K562 (cell line): ENCODE data around the gene TSSK6. TPM values are rescaled to one million over a fixed set of nuclear protein-coding genes. Genes with fewer than 3 reads are reported as not detected.

Source experiments
- ARNT ChIP-seq, 2 experiments: fragments of 450-650 bp; IDR thresholded peaks; 2 replicates each; pipeline ENCODE4 v1.6.1; 2016; ENCODE audit warnings: mild to moderate bottlenecking in 1 of 2
- CBX2 ChIP-seq: fragments of 200-600 bp; sonication (generic); IDR thresholded peaks from one replicate; pipeline ENCODE4 v1.6.1; 2012; ENCODE audit warnings: mild to moderate bottlenecking, low read length, inconsistent platforms; ENCODE audit not compliant: insufficient read depth, poor library complexity, severe bottlenecking
- EHMT2 ChIP-seq: fragments of 450-650 bp; IDR thresholded peaks from 2 replicates; pipeline ENCODE4 v1.6.1; 2018; ENCODE audit warnings: antibody characterized with exemption
- FUS ChIP-seq: fragments of 200-400 bp; formaldehyde crosslinking; optimal IDR thresholded peaks from 2 replicates; pipeline ENCODE3; 2017; ENCODE audit warnings: low read depth, low read length
- MCM5 ChIP-seq: fragments of 450-650 bp; IDR thresholded peaks from 2 replicates; pipeline ENCODE4 v1.6.1; 2016; ENCODE audit warnings: low read depth
- SMAD4 ChIP-seq: fragments of 250-450 bp; sonication (Bioruptor Pico); conservative IDR thresholded peaks from 2 replicates; pipeline ENCODE4 v1.8.0; 2021; ENCODE audit warnings: inconsistent platforms, mild to moderate bottlenecking, moderate library complexity
- SPI1 ChIP-seq: IDR thresholded peaks from 2 replicates; pipeline ENCODE4 v1.6.1; 2011; ENCODE audit warnings: low read depth, low read length, control low read depth, borderline replicate concordance
- polyA plus RNA-seq, 8 experiments: library from polyadenylated mRNA; depleted of rRNA in 4 of 8; stranded (reverse) in 5 of 8; unstranded in 3 of 8; fragments of >200 nt; fragmentation: Nextera tagmentation in 2 of 8; fragmentation: Illumina TruSeq in 1 of 8; extraction: Ambion mirVana in 2 of 8; extraction: Trizol in 1 of 8; gene quantifications; 2 replicates each; pipeline versions ENCODE4 v1.2.1 to v1.2.3, GENCODE V29; 2011 to 2014; ENCODE audit warnings: inconsistent platforms in 1 of 8, missing spikeins in 1 of 8
- total RNA-seq, 7 experiments: library from RNA; depleted of rRNA in 6 of 7; stranded (reverse); fragments of >200 nt in 6 of 7; fragmentation: Illumina TruSeq in 2 of 7; extraction: Trizol in 2 of 7; gene quantifications; 2 replicates each; pipeline versions ENCODE4 v1.2.1 to v1.2.3, GENCODE V29; 2011 to 2021; ENCODE audit warnings: low replicate concordance in 1 of 7
- TF ChIP-seq, protein P1 (sequence below): fragments of 200-800 bp; sonication (Bioruptor generic); IDR thresholded peaks from 2 replicates; pipeline ENCODE4 v1.6.1; 2017; ENCODE audit warnings: missing genetic modification characterization, missing compliant biosample characterization
- TF ChIP-seq, protein P2 (sequence below): IDR thresholded peaks from 2 replicates; pipeline ENCODE4 v1.6.1; 2011; ENCODE audit warnings: borderline replicate concordance, low read depth, mild to moderate bottlenecking, moderate library complexity, low read length; ENCODE audit not compliant: insufficient read depth, poor library complexity, severe bottlenecking
- TF ChIP-seq, protein P3 (sequence below): fragments of 450-650 bp; formaldehyde crosslinking; IDR thresholded peaks from 2 replicates; pipeline ENCODE4 v1.4.0; 2022; ENCODE audit warnings: missing genetic modification characterization
- TF ChIP-seq, protein P4 (sequence below): fragments of 450-650 bp; IDR thresholded peaks from 2 replicates; pipeline ENCODE4 v1.6.1; 2017; ENCODE audit warnings: mild to moderate bottlenecking, moderate library complexity
- TF ChIP-seq, protein P5 (sequence below), 2 experiments: fragments of 150-350 bp in 1 of 2; IDR thresholded peaks; 2 replicates each; pipeline ENCODE4 v1.6.1; 2012 to 2016; ENCODE audit warnings: low read depth in 2 of 2, low read length in 2 of 2, mild to moderate bottlenecking in 1 of 2, moderate library complexity in 1 of 2
- TF ChIP-seq, protein P6 (sequence below): fragments of 450-650 bp; conservative IDR thresholded peaks from 2 replicates; pipeline ENCODE4 v1.6.1; 2016; ENCODE audit warnings: missing genetic modification characterization, low read depth, mild to moderate bottlenecking, control low read depth, missing compliant biosample characterization

TSSK6 gene
- total and polyA plus RNA-seq, 9 of the 15 experiments (the other 6 are each of a cell fraction or from before 2014, with no cell fraction given), result 0.21 to 2.6 (median 1.5) TPM; not detected in 3

DNA sequence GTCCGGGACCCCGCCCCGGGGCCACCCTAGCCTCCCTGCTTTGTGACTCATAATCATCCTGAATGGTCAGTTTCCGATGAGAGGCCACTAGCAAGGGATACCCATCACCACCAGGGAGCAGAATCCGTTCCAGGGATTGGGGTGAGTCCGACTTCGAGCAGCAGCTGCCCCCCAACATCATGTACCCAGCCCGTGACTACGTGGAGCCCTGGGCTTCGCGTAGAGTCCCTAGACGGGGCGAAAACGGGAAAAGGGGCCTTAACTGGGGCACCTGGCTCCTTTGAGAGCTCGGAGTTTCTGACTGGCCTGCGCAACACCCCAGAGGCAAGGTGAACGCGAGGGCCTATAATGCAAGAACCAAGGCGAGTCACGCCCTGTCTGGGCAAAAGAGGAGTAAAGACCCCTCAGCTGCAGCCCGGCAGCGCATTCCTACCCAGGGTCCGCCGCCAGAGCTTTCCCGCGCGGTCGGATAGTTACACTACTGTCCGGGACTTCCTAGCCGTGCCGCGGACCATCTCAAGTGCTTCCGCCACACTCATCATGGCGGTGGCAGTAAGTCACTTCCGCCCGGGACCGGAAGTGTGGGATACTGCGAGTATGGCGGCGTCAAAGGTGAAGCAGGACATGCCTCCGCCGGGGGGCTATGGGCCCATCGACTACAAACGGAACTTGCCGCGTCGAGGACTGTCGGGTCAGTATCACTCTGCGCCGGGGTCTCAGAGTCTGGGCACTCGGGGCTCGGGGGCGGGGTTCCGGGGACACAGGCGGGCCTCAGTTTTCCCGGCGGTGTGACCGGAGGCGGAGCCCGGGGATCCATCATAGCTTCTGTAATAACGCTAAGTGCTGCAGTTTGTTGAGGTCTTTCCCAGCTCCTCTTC, 533 bp upstream of the TSSK6 start, which contains the start of gene NDUFA13 (continued):
- TF ChIP-seq, protein P1, sequence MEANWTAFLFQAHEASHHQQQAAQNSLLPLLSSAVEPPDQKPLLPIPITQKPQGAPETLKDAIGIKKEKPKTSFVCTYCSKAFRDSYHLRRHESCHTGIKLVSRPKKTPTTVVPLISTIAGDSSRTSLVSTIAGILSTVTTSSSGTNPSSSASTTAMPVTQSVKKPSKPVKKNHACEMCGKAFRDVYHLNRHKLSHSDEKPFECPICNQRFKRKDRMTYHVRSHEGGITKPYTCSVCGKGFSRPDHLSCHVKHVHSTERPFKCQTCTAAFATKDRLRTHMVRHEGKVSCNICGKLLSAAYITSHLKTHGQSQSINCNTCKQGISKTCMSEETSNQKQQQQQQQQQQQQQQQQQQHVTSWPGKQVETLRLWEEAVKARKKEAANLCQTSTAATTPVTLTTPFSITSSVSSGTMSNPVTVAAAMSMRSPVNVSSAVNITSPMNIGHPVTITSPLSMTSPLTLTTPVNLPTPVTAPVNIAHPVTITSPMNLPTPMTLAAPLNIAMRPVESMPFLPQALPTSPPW, result peak; percentile 81
- TF ChIP-seq ARNT (IDR thresholded peaks at IDR 0.05) (no peak; a peak in 1 of 4 replicates), SPI1 (peak; percentile 86), SMAD4 (CRISPR knock-in tag) (0 out of 2 replicates have a peak, but pooled peaks have one; percentile 32), FUS (no peak), CBX2 (no peak), MCM5 (no peak), EHMT2 (no peak)
- TF ChIP-seq, protein P2, sequence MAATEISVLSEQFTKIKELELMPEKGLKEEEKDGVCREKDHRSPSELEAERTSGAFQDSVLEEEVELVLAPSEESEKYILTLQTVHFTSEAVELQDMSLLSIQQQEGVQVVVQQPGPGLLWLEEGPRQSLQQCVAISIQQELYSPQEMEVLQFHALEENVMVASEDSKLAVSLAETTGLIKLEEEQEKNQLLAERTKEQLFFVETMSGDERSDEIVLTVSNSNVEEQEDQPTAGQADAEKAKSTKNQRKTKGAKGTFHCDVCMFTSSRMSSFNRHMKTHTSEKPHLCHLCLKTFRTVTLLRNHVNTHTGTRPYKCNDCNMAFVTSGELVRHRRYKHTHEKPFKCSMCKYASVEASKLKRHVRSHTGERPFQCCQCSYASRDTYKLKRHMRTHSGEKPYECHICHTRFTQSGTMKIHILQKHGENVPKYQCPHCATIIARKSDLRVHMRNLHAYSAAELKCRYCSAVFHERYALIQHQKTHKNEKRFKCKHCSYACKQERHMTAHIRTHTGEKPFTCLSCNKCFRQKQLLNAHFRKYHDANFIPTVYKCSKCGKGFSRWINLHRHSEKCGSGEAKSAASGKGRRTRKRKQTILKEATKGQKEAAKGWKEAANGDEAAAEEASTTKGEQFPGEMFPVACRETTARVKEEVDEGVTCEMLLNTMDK, result no peak
- TF ChIP-seq, protein P3, sequence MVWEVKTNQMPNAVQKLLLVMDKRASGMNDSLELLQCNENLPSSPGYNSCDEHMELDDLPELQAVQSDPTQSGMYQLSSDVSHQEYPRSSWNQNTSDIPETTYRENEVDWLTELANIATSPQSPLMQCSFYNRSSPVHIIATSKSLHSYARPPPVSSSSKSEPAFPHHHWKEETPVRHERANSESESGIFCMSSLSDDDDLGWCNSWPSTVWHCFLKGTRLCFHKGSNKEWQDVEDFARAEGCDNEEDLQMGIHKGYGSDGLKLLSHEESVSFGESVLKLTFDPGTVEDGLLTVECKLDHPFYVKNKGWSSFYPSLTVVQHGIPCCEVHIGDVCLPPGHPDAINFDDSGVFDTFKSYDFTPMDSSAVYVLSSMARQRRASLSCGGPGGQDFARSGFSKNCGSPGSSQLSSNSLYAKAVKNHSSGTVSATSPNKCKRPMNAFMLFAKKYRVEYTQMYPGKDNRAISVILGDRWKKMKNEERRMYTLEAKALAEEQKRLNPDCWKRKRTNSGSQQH (CRISPR knock-in tag), result no peak
- TF ChIP-seq, protein P4, sequence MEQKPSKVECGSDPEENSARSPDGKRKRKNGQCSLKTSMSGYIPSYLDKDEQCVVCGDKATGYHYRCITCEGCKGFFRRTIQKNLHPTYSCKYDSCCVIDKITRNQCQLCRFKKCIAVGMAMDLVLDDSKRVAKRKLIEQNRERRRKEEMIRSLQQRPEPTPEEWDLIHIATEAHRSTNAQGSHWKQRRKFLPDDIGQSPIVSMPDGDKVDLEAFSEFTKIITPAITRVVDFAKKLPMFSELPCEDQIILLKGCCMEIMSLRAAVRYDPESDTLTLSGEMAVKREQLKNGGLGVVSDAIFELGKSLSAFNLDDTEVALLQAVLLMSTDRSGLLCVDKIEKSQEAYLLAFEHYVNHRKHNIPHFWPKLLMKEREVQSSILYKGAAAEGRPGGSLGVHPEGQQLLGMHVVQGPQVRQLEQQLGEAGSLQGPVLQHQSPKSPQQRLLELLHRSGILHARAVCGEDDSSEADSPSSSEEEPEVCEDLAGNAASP, result no peak
- TF ChIP-seq, protein P5, sequence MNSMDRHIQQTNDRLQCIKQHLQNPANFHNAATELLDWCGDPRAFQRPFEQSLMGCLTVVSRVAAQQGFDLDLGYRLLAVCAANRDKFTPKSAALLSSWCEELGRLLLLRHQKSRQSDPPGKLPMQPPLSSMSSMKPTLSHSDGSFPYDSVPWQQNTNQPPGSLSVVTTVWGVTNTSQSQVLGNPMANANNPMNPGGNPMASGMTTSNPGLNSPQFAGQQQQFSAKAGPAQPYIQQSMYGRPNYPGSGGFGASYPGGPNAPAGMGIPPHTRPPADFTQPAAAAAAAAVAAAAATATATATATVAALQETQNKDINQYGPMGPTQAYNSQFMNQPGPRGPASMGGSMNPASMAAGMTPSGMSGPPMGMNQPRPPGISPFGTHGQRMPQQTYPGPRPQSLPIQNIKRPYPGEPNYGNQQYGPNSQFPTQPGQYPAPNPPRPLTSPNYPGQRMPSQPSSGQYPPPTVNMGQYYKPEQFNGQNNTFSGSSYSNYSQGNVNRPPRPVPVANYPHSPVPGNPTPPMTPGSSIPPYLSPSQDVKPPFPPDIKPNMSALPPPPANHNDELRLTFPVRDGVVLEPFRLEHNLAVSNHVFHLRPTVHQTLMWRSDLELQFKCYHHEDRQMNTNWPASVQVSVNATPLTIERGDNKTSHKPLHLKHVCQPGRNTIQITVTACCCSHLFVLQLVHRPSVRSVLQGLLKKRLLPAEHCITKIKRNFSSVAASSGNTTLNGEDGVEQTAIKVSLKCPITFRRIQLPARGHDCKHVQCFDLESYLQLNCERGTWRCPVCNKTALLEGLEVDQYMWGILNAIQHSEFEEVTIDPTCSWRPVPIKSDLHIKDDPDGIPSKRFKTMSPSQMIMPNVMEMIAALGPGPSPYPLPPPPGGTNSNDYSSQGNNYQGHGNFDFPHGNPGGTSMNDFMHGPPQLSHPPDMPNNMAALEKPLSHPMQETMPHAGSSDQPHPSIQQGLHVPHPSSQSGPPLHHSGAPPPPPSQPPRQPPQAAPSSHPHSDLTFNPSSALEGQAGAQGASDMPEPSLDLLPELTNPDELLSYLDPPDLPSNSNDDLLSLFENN (IDR thresholded peaks at IDR 0.05; ENCODE audit: low read depth in 2 of 2, low read length in 2 of 2), result peak in 1 of 2 experiments; percentile 60; a peak in 1 of 4 replicates
- TF ChIP-seq, protein P6, sequence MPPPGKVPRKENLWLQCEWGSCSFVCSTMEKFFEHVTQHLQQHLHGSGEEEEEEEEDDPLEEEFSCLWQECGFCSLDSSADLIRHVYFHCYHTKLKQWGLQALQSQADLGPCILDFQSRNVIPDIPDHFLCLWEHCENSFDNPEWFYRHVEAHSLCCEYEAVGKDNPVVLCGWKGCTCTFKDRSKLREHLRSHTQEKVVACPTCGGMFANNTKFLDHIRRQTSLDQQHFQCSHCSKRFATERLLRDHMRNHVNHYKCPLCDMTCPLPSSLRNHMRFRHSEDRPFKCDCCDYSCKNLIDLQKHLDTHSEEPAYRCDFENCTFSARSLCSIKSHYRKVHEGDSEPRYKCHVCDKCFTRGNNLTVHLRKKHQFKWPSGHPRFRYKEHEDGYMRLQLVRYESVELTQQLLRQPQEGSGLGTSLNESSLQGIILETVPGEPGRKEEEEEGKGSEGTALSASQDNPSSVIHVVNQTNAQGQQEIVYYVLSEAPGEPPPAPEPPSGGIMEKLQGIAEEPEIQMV (tag), result peak; percentile 85
